GM19467 (cell line): Measurements from ENCODE around the gene DNAJB4.
A peak's percentile ranks its signal among the peaks of the same experiment; 100 is the strongest.
"Not testable (repeated sequence)": the region's sequence is repeated elsewhere in the genome, so short reads cannot be mapped to it uniquely, and the experiment has no call there.

Experiments used
- ATAC-seq: cut with Tn5 transposase; IDR thresholded peaks from one replicate; pipeline ENCODE4 v1.9.1; 2021; ENCODE audit warnings: mild to moderate bottlenecking, moderate library complexity; ENCODE audit not compliant: unreplicated experiment

The DNAJB4 gene

DNA sequence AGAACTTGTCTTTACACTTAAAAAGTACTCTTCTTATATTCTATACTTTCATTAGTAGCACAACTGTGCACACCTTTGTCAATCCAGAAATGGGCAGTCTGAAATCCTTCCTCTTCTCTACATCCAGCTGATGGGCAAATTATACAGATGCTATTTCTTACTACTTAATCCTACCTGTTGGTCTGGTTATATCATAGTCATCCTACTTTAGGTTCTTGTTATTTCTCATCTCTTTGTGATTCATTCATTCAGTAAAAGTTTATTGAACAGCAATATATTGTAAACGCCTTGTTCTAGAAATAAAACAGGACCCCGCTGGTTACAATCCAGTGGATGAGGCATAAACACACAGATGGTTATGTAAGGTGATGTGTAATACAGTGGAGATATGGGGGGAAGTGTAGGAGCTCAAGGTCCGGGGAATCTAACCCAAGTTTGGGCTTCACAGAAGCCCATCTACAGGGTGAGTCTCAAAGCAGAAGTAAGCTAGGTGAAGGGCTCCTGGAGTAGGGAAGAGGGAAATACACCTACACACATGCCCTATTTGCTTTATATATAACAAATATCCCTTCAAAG lies 14.0 kb upstream of the DNAJB4 start:
- no peak for ATAC-seq

DNA sequence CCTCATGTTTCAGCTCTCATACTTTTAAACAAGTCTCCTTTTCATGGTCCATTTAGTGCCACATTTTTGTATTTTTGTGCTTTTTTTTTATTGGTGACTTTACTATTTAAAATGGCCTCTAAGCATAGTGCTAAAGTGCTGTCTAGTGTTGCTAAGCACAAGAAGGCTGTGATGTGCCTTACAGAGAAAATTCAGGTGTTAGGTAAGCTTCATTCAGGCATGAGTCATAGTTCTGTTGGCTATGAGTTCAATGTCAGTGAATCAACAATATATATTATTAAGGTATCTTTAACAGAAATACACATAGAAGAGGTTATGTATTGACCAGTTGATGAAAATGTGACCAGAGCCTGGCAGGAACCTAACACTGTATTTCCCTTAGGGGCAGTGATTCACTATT lies 13.1 kb upstream of the DNAJB4 start:
- no peak for ATAC-seq

DNA sequence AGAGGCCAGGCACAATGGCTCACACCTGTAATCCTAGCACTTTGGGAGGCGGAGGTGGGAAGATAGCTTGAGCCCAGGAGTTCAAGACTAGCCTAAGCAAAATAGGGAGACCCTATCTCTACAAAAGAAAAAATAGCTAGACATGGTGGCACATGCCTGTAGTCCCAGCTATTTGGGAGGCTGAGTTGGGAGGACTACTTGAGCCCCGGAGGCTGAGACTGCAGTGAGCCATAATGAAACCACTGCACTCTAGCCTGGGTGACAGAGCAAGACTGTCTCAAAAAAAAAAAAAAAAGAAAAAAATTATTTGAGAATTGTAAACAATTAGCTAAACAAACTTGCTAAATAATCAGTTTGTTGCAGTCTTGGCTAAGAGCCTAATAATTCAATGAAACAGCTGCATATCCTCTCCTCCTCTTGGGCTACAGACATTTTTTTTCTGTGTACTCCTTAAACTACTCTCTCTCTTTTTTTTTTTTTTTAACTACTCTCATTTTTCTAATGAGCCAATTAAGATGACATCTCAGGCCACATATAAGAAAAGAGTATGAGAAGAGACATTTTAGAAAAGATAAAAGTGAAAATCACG lies 10.5 kb upstream of the DNAJB4 start:
- ATAC-seq, result no peak

DNA sequence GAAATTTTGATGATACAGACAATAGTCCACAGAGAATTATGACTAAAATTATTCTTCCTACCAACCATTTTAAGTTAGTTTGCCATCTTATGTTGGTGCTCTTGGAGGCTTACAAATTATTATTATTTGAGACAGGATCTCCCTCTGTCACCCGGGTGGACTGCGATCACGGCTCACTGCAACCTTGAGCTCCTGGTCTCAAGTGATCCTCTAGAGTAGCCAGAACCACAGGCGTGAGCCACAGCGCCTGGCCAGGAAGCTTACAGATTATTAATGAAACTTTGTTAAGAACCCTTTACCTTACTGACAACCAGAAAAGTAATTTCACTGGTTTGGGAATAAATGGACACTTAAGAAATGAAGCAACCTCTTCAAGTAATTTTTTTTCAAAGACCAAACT lies 8.0 kb upstream of the DNAJB4 start:
- no peak for ATAC-seq

DNA sequence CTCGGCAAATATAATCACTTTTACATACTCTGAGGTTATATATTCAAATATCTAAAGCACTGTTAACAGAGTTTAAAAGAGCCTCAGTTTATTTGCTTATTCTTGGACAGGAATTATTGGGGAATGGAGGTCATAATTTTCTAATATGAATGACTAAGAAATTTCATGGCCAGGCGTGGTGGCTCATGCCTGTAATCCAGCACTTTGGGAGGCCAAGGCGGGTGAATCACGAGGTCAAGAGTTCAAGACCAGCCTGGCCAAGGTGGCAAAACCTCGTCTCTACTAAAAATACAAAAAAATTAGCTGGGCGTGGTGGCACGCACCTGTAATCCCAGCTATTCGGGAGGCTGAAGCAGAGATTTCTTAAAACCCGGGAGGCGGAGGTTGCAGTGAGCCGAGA lies 4.2 kb upstream of the DNAJB4 start:
- ATAC-seq, result not testable (repeated sequence)

DNA sequence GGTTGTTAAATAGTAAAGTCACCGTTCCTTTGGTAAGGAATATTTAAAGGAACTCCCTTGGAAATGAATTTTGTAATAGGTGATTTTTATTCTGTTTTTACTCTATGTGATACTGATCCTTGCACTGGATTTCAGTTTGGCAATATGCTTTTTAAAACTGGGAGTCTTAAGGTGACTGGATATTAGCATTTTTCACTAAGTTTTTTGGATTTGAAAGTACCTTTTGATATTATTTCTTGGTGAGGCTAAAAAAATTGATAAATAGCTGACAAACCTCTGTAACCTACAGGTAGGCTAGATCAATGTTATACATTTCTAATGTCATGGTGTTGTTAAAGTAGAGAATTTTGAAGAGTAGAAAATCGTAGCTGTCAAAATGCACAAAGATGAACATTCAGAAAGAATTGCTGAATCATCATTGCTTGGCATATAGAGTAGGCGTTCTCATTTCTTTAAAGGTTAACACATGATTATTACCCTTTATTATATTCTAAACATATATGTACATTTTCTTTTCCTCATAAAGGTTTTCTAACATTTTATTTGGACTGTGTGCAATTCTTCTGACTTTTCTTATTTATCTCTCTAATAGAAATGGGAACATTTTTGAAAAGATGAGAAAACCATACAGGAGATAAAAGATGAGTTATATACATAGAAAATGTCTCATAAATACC lies 1.5 kb upstream of the DNAJB4 start:
- no peak for ATAC-seq

DNA sequence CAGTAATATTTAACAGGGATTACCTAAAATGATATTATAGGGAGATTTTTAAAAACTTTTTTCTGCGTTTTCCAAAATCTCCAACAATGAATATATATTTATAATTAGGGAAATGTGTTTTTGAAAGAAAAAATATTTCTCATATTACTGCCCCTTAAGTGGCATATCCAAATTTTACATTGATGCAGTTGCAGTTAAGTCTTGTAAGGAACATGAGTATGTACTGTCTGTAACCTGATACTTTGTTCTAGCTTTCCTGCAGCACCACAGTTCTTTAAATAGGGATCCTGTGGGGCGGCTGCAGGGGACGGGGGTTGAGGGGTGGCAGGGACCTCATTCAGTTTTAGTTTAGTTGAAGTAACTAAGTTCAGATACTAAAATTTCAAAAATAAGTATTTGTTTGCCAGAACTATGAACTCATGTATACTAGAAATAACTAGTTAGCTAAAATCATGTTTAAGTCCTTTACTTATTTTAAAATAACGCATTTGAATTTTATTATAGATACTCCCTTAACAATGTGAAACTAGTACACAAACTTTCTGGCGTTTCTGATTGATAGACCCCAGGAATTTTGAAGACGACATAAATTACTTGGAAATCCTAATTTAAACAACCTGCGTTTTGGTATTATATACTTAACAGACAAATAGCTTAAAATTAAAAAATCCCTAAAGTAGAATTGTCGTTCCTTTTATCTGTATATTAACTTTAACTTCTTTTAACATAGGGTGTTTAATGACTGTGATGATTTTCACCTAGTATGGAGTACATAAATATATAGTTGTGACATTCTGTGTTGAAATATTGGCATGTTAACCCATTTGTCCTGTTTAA lies 639 bp upstream of the DNAJB4 start:
- peak; percentile 53 for ATAC-seq

DNA sequence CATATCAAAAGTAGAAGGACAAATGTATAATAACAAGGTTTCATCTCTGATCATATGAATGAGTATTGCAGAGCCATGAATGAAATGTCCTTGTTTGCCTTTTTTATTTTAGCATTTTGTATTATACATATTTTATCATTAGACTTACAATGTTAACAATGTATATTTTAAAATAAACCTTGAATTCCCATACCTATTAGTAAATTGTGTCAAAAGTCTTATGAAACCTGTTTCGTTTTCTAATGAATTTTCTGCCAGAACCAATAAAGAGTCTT lies 646 bp downstream of the DNAJB4 start:
- ATAC-seq, result no peak

DNA sequence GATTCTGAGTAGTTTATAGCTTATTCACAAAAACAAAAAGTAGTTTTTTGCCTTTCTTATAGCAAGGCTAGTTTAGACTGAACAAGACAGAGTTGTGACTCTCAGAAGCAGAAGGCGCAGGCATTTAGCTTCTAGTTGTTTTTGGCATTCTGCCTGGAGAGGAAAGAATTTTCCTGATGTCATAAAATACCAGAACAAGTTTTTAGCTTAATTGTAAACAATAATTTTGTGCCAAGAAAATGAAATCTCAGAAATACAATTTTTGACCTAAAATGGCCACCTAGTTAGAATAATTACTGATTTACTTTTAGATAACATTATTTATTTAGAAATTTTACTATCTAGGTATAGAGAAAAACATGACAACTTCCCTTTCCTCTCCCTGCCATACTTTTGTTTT lies 1.0 kb downstream of the DNAJB4 start:
- ATAC-seq, result no peak

DNA sequence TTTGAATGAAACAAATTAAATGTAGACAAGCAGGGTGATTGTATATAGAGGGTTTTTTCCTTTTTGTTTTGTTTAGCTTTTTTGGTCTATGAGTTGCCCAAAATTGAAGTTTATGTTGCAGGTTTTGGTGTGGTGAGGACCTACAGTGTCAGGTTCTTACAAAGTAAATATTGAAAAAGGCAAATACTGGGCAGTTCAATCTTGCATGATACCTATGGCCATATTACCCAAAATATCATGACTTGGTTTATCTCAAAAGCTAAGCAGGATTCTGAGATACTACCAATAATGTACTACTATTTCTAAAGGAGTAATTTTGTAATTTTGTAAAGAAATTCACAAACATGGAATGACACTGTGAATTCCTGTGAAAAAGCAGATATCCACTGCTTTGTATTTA lies 1.8 kb downstream of the DNAJB4 start:
- no peak for ATAC-seq

DNA sequence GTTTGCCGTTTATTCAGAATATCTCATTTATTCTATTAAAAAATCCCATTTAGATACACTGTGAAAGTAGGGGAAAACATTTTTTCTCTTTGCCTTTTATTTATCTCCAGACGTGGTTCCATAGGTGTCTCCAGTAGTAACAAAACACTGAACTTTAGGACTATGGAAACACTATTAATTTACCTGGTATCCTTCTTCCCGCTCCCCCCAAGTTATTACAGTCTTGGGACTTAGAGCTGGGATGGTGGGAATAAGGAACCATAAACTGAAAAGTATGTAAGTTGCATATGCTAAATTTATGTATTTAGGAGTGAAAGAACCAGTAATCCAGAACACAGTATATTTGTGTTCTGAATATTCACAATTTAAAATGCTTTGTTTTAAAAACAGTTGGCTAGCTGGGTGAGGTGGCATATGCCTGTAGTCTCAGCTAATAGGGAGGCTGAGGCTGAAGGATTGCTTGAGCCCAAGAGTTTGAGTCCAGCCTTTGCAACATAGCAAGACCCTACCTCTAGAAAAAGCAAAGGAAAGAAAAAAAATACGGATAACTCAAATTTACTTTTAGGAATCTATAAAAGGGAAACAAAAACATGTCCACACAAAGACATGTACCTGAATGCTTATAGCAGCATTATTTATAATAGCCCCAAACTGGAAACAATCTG lies 3.1 kb downstream of the DNAJB4 start:
- ATAC-seq, result no peak

DNA sequence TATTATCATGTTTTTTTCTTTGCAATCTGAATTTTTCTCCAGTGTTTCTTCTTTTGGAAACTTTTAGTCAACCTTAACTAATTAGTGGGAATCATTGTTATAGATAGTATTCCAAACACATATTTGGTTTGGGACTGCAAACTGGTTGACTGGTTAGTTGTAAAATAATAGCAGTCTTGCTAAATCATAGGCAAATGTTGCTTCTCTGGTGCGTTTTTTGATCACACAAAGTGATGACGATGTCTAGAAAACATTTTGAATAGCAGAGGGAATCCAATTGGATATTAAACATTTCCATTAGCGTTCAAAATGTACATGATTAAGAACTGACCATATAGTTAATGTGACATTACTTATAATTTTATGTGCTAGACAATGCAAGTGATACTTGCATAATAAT lies 4.5 kb downstream of the DNAJB4 start:
- no peak for ATAC-seq

DNA sequence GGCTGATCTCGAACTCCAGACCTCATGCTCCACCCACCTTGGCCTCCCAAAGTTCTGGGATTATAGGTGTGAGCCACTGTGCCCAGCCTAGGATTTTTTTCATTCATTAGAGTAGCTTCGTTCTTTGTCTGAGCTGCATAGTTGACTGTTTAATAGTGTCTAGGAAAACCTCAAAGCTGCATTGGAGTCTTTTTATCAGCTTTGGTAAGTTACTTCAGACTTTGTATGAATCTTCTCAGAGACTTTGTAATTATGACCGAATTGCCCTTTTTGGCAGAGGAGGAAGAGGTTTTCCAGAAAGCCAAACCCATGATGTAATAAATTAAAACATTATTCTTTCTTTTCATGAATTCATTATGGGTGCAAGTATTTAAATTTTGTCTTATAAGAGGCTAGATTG lies 5.1 kb downstream of the DNAJB4 start:
- no peak for ATAC-seq

DNA sequence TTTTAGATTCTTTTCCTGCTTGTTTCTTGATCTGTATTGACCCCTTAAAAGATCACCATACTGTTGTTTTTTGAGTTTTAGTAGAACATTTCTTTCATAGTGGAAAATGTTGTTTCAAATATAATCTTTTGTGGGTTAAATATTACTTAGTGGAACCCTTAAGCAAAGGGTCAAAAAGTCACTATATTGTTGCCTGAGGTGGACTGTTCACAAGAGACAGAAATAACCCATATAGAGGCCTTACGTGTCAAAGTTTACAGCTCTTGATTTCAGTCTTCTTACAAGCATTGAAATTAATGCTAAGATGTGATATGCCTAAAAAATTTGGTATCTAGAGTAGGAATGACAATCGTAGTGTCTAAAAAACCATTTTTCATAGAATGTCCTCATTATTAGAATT lies 6.3 kb downstream of the DNAJB4 start:
- ATAC-seq, result no peak

DNA sequence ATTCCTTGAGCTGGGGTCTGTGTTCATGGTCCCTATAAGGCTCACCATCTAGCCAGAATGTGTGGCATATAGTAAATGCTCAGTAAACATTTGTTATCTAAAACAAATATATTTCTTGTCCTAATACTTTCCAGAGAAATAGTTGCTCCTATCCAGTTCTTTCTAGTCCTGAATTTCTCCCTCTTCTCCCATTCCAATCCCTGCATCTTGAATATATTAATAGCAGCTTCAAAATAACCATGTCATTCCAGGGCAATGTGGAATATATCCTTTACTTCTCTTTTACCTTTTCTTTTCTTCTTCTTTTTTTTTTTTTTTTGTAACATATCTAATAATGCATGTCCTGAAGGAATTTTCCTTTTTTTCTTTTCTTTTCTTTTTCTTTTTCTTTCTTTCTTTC lies 10.4 kb downstream of the DNAJB4 start:
- no peak for ATAC-seq

DNA sequence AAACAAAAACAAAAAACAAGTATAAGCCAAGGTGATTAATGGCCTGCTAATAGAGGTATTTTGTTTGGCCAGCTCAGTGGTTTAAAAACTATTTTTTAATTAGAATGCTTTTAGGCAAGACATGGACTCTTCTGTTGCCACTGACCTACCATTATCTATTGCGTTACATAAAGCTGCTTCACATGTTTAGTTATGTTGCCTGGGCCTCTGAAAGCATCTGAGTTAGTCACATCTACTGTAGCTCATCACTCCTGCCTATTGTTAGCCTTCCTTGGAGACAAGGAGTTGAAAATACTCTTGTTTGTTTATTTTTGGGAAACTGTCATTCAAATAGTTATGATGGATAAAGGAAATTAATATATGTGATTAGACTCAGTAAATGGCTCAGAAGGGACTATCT lies 14.3 kb downstream of the DNAJB4 start:
- no peak for ATAC-seq

DNA sequence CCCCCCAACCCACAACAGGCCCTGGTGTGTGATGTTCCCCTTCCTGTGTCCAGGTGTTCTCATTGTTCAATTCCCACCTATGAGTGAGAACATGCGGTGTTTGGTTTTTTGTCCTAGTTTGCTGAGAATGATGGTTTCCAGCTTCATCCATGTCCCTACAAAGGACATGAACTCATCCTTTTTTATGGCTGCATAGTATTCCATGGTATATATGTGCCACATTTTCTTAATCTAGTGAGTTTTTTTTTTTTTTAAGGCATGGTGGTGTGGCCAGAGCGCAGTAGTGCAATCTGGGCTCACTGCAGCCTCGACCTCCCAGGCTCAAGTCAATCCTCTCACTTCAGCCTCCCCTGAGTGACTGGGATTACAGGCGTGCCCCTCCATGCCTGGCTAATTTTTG lies 16.4 kb downstream of the DNAJB4 start:
- not testable (repeated sequence) for ATAC-seq

DNA sequence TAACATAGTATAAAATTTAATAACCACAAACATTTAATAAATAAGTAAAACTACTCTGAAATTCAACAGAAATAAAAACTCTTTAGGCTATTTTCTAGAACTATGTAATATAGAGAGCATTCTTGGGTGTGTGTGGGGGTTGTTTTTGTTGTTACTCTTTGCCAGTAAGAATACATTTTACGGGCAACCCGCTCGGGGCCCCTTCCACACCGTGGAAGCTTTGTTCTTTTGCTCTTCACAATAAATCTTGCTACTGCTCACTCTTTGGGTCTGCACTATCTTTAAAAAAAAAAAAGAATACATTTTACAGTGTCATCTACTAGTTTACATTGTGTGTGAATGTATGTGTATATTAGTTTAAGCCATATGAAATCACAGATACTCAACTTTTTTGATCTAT lies 25.1 kb downstream of the DNAJB4 start:
- no peak for ATAC-seq

DNA sequence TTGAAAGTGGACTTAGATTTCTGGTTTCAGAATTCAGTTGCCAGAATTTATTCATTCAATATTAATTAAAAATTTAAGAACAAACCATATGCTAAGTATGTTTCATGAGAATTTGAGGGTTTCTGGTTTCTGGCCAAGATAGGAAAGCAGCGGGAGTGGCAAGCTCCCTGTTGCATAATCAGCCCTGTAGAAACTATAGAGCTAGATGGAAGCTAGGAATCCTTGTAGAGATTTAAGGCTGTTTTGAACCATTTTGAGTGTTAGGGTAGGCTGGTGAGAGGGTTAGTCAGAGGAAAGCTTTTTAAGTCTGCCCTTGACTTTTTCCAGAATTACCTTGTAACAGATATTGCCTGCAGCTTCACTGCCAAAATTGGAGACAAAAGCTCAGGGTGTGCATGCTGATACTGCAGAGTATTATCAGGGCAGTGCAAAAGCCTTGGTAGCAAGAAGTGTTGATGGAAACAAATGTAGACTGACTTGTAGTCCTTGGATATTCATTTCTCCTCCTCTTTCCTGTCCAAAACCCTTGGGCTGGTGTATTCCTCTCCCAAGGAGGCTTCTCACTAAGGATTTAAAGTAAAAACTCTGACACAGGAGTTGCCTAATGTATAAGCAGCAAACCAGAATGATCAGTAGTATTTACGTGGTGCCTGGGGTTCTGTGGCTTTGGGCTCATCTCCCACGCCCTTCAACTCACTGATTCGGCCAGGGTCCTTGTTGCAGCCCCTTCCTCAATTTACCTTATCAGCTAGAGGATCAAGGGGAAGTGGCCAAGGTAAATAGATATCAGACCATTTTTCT lies 28.5 kb downstream of the DNAJB4 start:
- no peak for ATAC-seq

DNA sequence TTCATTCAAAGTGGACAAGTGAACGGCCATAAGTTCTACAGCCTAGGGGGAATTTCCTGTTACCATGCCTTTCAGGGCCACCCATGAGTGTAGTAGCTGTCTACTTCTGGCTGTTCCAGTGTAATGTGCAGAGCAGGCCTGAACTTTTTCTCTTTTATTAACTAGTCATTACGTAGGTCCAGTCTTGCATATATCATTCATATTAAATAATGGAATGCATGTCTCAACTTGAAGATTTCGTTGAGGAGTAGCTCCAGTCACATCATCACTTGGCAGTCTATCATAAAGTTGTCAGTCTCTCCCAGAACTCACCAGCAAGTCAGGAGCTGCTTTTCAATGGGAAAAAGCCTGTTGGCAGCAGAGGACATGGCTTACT lies 29.0 kb downstream of the DNAJB4 start:
- no peak for ATAC-seq

DNA sequence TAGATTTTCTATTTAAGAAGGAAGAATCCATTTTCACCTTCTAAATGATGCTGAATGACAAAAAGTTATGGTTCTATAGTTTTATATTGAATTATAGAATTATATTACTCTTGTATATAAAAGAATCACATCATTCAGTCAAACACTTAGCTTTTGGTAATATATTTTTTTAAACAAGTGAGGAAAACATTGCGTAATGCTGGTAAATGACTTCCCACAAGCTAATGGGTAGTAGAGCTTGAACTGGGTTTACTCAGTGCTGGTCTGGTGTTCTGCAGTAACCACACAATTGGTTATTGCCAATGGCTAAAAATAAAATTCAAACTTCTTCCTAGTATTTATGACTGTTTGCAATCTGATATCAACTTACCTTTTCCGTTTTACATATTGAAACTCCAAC lies 30.4 kb downstream of the DNAJB4 start:
- no peak for ATAC-seq
